Left renal cortex interstitium (tissue), 4 donors: ENCODE results near the gene FNTB. TPM values are rescaled to one million over a fixed set of nuclear protein-coding genes. Genes with fewer than 3 reads are reported as not detected.

ENCODE experiments used
- DNase-seq, 4 donors: peaks; one replicate each; pipeline ENCODE4 v3.0.0-alpha.2; 2013; ENCODE audit warnings: low read depth in 4 of 4, low spot score in 2 of 4, missing footprints in 1 of 4
- polyA plus RNA-seq, 4 donors: library from polyadenylated mRNA; unstranded; fragments of 120-200 nt; gene quantifications; one replicate each; pipeline ENCODE4 v1.2.1, GENCODE V29; 2013; ENCODE audit not compliant: insufficient read length in 4 of 4

FNTB gene
- 10 to 100 TPM; 28.5 to 38.5 (median 33.8) TPM for polyA plus RNA-seq

GRCh38 chr14:64986648-64987437 is at the start of gene FNTB:
FNTB (plus strand) TSS chr14:64986895; CDS start chr14:64986954, 59 bp downstream.
- peak; percentile 95 to 100 (median 97) for DNase-seq

GRCh38 chr14:64937171-64937820 is 49.4 kb upstream of the FNTB start:
- no peak for DNase-seq

- no peak for DNase-seq
Measured at GRCh38 chr14:64937821-64938193, 48.9 kb upstream of the FNTB start.

GRCh38 chr14:64938972-64939816 is 47.5 kb upstream of the FNTB start:
- DNase-seq: no peak

- no peak for DNase-seq
Measured at GRCh38 chr14:64939817-64940190, 46.9 kb upstream of the FNTB start.

GRCh38 chr14:64940336-64940910 is 46.3 kb upstream of the FNTB start:
- DNase-seq: no peak

GRCh38 chr14:64942531-64943111 is 44.1 kb upstream of the FNTB start, which contains the start of gene GPX2:
GPX2 (minus strand) TSS chr14:64942745; CDS start chr14:64942726, 19 bp downstream.
- no peak for DNase-seq

GRCh38 chr14:64943556-64943955 is 43.1 kb upstream of the FNTB start:
- no peak for DNase-seq

- no peak for DNase-seq
Measured at GRCh38 chr14:64944041-64944440, 42.7 kb upstream of the FNTB start.

GRCh38 chr14:64944861-64945260 is 41.8 kb upstream of the FNTB start:
- DNase-seq: no peak

GRCh38 chr14:64945431-64946178 is 41.1 kb upstream of the FNTB start:
- no peak for DNase-seq

GRCh38 chr14:64946310-64947045 is 40.2 kb upstream of the FNTB start:
- no peak for DNase-seq

- no peak for DNase-seq
Measured at GRCh38 chr14:64947710-64948611, 38.7 kb upstream of the FNTB start.

- no peak for DNase-seq
Measured at GRCh38 chr14:64948612-64949210, 38.0 kb upstream of the FNTB start.

- DNase-seq: no peak
Measured at GRCh38 chr14:64950889-64951288, 35.8 kb upstream of the FNTB start.

GRCh38 chr14:64951291-64951690 is 35.4 kb upstream of the FNTB start:
- DNase-seq: no peak

GRCh38 chr14:64951724-64952123 is 35.0 kb upstream of the FNTB start:
- no peak for DNase-seq
